Stimulated activated CD8-positive, alpha-beta memory T cell treated with anti-CD3 and anti-CD28 coated beads, Interleukin-7, amount 100 ng/mL, for 4 hours (primary cell): ENCODE data around the gene DEFB124.

Source experiments
- DNase-seq, 2 donors: peaks; one replicate each; pipeline ENCODE4 v3.0.0-alpha.2; 2020; ENCODE audit warnings: low read depth in 2 of 2

DEFB124 gene

DNA sequence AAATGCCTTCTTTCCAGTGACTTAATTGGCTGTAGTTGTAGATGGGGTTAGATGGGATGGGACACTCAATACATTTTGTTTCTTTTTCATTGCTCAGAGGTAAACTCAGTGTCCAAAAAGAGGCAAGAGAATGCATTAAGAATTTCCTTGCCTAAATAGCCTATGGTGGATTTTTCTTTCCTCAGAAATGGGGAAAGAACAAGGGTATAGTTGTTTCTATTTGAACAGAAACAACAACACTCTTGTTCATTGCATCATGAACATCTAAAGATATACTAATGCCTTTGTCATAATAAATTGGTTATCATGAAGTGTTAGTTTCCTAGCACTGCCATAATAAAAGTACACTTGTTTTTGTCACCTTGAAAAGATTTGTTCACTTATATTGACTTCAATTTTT is 49.1 kb downstream of the DEFB124 start:
- DNase-seq = no peak

DNA sequence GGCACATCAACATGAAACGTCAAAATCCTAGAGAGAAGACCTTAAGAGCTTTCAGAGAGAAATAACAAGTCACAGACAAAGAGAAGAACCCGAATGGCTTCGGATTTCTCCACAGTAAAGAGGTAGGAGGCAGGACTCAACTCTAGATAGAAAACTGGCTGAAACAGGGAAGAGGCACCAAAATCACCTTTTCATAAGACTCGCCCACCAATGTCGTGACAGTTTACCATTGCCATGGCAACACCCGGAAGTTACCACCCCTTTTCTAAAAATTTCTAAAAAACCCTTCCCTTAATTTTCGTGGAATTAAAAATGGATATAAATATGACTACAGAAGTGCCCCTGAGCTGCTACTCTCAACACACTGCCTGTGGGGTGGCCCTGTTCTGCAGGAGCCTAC is 56.6 kb downstream of the DEFB124 start:
- DNase-seq = no peak

- DNase-seq = no peak
Measured at GRCh38 chr20:31415653-31416052, 59.3 kb downstream of the DEFB124 start.
